CD4-positive, CD25-positive, alpha-beta regulatory T cell (primary cell): Measurements from ENCODE around the gene CRYGC. TPM values are rescaled to one million over a fixed set of nuclear protein-coding genes. Genes with fewer than 3 reads are reported as not detected.
"Not testable (repeated sequence)": the region's sequence is repeated elsewhere in the genome, so short reads cannot be mapped to it uniquely, and the experiment has no call there.

Experiments
- ATAC-seq, 2 donors: fragments of 150-1000 bp; cut with Tn5 transposase; one replicate each; pipeline ENCODE4 v1.10.0; 2021; ENCODE audit warnings: low read depth in 2 of 2, moderate number of reproducible peaks in 2 of 2, moderate library complexity in 1 of 2
- DNase-seq, 3 donors: peaks; one replicate each; pipeline versions ENCODE4 v3.0.0 to v3.0.0-alpha.2; 2012 to 2022; ENCODE audit warnings: mixed read lengths in 1 of 3
- H3K27ac ChIP-seq: one replicate; pipeline ENCODE4 v1.7.0; 2013; ENCODE audit warnings: mild to moderate bottlenecking, low read length; ENCODE audit not compliant: insufficient read depth, poor library complexity, severe bottlenecking
- H3K27me3 ChIP-seq: one replicate; pipeline ENCODE4 v1.7.0; 2013; ENCODE audit warnings: low read length; ENCODE audit not compliant: control insufficient read depth, insufficient read depth
- H3K36me3 ChIP-seq: one replicate; pipeline ENCODE4 v1.7.0; 2013; ENCODE audit warnings: mild to moderate bottlenecking, low read length, moderate library complexity; ENCODE audit not compliant: control insufficient read depth, insufficient read depth
- H3K4me1 ChIP-seq: 2 replicates; pipeline ENCODE4 v1.7.0; 2013; ENCODE audit warnings: mild to moderate bottlenecking, low read length; ENCODE audit not compliant: insufficient read depth, control insufficient read depth, poor library complexity, severe bottlenecking
- H3K4me3 ChIP-seq: one replicate; pipeline ENCODE4 v1.7.0; 2013; ENCODE audit warnings: low read depth, mild to moderate bottlenecking, low read length, moderate library complexity
- H3K9me3 ChIP-seq, 2 experiments: 1 replicate in 1 of 2; 2 replicates in 1 of 2; pipeline ENCODE4 v1.7.0; 2013; ENCODE audit warnings: low read length in 2 of 2, mild to moderate bottlenecking in 1 of 2, moderate library complexity in 1 of 2; ENCODE audit not compliant: control insufficient read depth in 2 of 2
- H3K27ac Mint-ChIP-seq, 3 donors: one replicate each; pipeline ENCODE4 v1.8.0; 2020 to 2022; ENCODE audit warnings: mild to moderate bottlenecking in 3 of 3, mixed read lengths in 3 of 3, moderate library complexity in 2 of 3
- H3K27me3 Mint-ChIP-seq: one replicate; pipeline ENCODE4 v1.8.0; 2022; ENCODE audit warnings: mild to moderate bottlenecking, mixed read lengths
- H3K36me3 Mint-ChIP-seq: one replicate; pipeline ENCODE4 v1.8.0; 2020; ENCODE audit warnings: mixed read lengths
- H3K4me1 Mint-ChIP-seq, 4 donors: one replicate each; pipeline ENCODE4 v1.8.0; 2020 to 2022; ENCODE audit warnings: mixed read lengths in 4 of 4, mild to moderate bottlenecking in 1 of 4
- H3K4me3 Mint-ChIP-seq, 4 donors: one replicate each; pipeline ENCODE4 v1.8.0; 2020 to 2022; ENCODE audit warnings: mild to moderate bottlenecking in 4 of 4, mixed read lengths in 4 of 4, moderate library complexity in 3 of 4
- H3K9me3 Mint-ChIP-seq, 7 donors: one replicate each; pipeline ENCODE4 v1.8.0; 2020 to 2022; ENCODE audit warnings: mixed read lengths in 7 of 7, mild to moderate bottlenecking in 3 of 7, moderate library complexity in 2 of 7
- polyA plus RNA-seq, 4 donors: library from polyadenylated mRNA; unstranded; fragments of 300-500 nt; fragmentation: Illumina TruSeq; gene quantifications; one replicate each; pipeline ENCODE4 v1.2.3, GENCODE V29; 2021
- total RNA-seq: library from RNA; stranded (reverse); gene quantifications from one replicate; pipeline ENCODE4 v1.2.3, GENCODE V29; 2022

The CRYGC gene
- total and polyA plus RNA-seq, 5 donors from 2014 or later: not detected

DNA sequence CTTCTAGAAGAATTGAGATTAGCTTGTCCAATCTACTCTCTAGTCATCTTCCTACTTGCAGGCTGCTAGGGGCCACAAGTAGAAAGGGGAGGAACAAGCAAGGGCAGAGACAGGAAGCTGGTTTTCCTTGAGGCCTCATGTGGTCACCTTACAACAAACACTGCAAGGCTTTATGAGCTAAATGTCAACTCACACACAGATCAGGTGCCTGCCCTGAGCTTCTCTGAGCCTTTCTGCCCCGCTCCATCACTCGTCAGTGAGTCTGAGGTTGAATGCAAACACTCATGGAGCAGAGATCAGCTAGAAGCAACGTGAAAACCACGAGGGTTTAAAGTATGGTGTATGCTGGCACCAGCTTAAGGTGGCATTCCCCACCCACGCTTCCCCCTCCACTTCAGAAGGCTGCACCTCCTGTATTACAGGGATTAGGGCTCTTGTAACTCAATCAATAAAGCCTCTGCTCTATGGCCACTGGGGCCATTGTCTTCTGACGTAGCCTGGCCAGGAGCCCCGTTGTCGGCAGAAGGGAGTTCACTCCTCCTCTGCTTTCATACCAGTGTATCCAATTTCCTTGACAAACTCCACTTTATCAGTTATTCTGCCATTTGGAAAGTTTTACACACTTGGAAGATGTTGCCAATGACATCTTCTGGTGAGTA lies 5.4 kb upstream of the CRYGC start:
- no peak overlapping the region for H3K4me3 Mint-ChIP-seq
- no peak for ATAC-seq

DNA sequence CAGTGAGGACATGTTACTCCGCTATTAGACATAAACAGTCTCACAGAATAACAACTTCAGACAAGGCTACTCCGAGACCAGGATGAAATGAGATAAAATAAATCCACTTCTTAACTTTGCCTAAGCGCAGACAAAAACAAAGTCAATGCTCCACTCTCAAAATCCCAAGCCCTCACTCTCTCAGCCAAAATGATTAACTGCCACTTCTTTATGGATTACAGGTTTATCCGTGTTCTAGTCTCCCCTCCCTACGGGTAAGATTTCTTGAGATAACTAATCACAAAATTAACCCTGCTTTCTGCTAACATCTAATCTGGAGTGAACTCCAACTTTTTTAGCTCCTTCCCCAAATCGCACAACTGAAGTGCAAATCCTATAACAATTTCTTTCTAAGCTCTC lies 1.1 kb upstream of the CRYGC start:
- Mint-ChIP-seq H3K27ac (no peak overlapping the region), H3K27me3 (peaks cover 8% of the 10 kb centered on the region), H3K4me3 (no peak overlapping the region), H3K36me3 (no peaks in the 10 kb centered on the region), H3K4me1 (no peaks in the 10 kb centered on the region), H3K9me3 (peaks cover 0 to 3% (median 0%) of the 10 kb centered on the region in 7 donors)
- Histone ChIP-seq H3K4me1 (no peaks in the 10 kb centered on the region), H3K27ac (no peak overlapping the region), H3K9me3 (no peaks in the 10 kb centered on the region), H3K36me3 (no peaks in the 10 kb centered on the region), H3K27me3 (peaks cover 2% of the 10 kb centered on the region), H3K4me3 (no peak overlapping the region)
- ATAC-seq (no peak), DNase-seq (no peak)

More for the DNA sequence above, 5.4 kb upstream of the CRYGC start:
- Mint-ChIP-seq H3K27me3 (peaks cover 10% of the 10 kb centered on the region), H3K4me1 (no peaks in the 10 kb centered on the region), H3K36me3 (no peaks in the 10 kb centered on the region), H3K27ac (no peak overlapping the region), H3K9me3 (peaks cover 0 to 4% (median 0%) of the 10 kb centered on the region in 7 donors)
- no peaks in the 10 kb centered on the region for H3K9me3 ChIP-seq
- H3K27me3 ChIP-seq: no peaks in the 10 kb centered on the region
- no peaks in the 10 kb centered on the region for H3K4me1 ChIP-seq
- no peaks in the 10 kb centered on the region for H3K36me3 ChIP-seq
- no peak overlapping the region for H3K27ac ChIP-seq
- H3K4me3 ChIP-seq: no peak overlapping the region
- DNase-seq: no peak

DNA sequence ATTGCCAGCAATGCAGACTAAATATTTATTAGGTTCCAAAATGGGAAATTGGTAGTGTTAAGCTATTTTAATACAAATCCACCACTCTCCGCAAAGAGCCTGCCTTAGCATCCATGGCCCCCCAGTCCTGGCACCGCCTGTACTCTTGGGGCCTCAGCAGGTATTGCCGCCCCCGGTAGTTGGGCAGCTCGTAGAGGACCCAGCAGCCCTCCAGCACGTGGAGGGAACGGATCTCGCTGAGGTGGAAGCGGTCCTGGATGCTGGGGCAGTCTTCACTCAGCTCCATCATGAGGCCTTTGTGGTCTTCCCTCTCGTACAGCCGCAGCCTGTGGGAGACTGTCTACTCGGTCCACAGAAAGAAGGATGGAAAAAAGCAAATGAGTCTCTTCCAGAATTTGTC lies 1.5 kb downstream of the CRYGC start:
- no peak for ATAC-seq
- Histone ChIP-seq H3K4me3 (no peak overlapping the region), H3K27me3 (peaks cover 10% of the 10 kb centered on the region), H3K36me3 (no peaks in the 10 kb centered on the region), H3K27ac (no peak overlapping the region), H3K4me1 (no peaks in the 10 kb centered on the region), H3K9me3 (no peaks in the 10 kb centered on the region)
- Mint-ChIP-seq H3K4me3 (no peak overlapping the region), H3K4me1 (peaks cover 0 to 8% (median 3%) of the 10 kb centered on the region in 4 donors), H3K27me3 (peaks cover 26% of the 10 kb centered on the region), H3K36me3 (no peaks in the 10 kb centered on the region), H3K27ac (no peak overlapping the region), H3K9me3 (peaks cover 0 to 7% (median 0%) of the 10 kb centered on the region in 7 donors)
- no peak for DNase-seq

DNA sequence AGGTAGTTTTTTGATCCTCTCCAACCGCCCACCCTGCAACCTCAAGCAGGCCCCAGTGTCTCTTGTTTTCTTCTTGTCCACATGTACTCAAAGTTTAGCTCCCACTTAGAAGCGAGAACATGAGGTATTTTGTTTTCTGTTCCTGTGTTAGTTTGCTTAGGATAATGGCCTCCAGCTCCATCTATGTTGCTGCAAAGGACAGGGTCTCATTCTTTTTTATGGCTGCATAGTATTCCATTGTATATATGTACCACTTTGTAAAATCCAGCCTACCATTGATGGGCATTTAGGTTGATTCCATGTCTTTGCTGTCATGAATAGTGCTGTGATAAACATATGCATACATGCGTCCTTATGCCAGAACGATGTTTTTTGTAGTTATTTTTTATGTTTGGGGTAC lies 2.5 kb downstream of the CRYGC start:
- no peak for ATAC-seq
- Mint-ChIP-seq H3K9me3 (peaks cover 0 to 7% (median 0%) of the 10 kb centered on the region in 7 donors), H3K36me3 (no peaks in the 10 kb centered on the region), H3K27ac (no peak overlapping the region), H3K4me1 (peaks cover 0 to 8% (median 3%) of the 10 kb centered on the region in 4 donors), H3K27me3 (peaks cover 26% of the 10 kb centered on the region), H3K4me3 (no peak overlapping the region)
- no peak overlapping the region for H3K4me3 ChIP-seq
- H3K4me1 ChIP-seq: no peaks in the 10 kb centered on the region
- H3K27ac ChIP-seq: no peak overlapping the region
- peaks cover 10% of the 10 kb centered on the region for H3K27me3 ChIP-seq
- H3K36me3 ChIP-seq: no peaks in the 10 kb centered on the region
- no peaks in the 10 kb centered on the region for H3K9me3 ChIP-seq
- DNase-seq: no peak

GRCh38 chr2:208125251-208125650 lies 4.4 kb downstream of the CRYGC start:
- H3K27ac Mint-ChIP-seq: no peak overlapping the region
- no peak overlapping the region for H3K4me3 Mint-ChIP-seq
- Histone ChIP-seq H3K27ac (no peak overlapping the region), H3K36me3 (no peaks in the 10 kb centered on the region), H3K27me3 (peaks cover 12% of the 10 kb centered on the region), H3K4me1 (no peaks in the 10 kb centered on the region), H3K4me3 (no peak overlapping the region), H3K9me3 (no peaks in the 10 kb centered on the region)
- H3K4me1 Mint-ChIP-seq: peaks cover 0 to 8% (median 3%) of the 10 kb centered on the region in 4 donors
- no peaks in the 10 kb centered on the region for H3K36me3 Mint-ChIP-seq
- H3K9me3 Mint-ChIP-seq: peaks cover 0 to 7% (median 0%) of the 10 kb centered on the region in 7 donors
- peaks cover 26% of the 10 kb centered on the region for H3K27me3 Mint-ChIP-seq
- no peak for DNase-seq
- no peak for ATAC-seq

- H3K36me3 Mint-ChIP-seq, H3K9me3 ChIP-seq, H3K4me3 ChIP-seq, H3K36me3 ChIP-seq, H3K4me1 Mint-ChIP-seq, H3K9me3 Mint-ChIP-seq, H3K27ac Mint-ChIP-seq, H3K27ac ChIP-seq, H3K4me1 ChIP-seq, ATAC-seq, DNase-seq: not testable (repeated sequence)
- H3K4me3 Mint-ChIP-seq: peak within 1 kb of the TSS in 2 of 4 donors; percentile 63 to 77
- peaks cover 12% of the 10 kb centered on the region for H3K27me3 ChIP-seq
- peaks cover 26% of the 10 kb centered on the region for H3K27me3 Mint-ChIP-seq
Measured at GRCh38 chr2:208124013-208124715, 5.5 kb downstream of the CRYGC start, which contains the start of gene CRYGD. CRYGD (minus strand) TSS chr2:208124524; CDS start chr2:208124473, 51 bp downstream.

- ATAC-seq: no peak
- Histone ChIP-seq H3K9me3 (no peaks in the 10 kb centered on the region), H3K36me3 (no peaks in the 10 kb centered on the region), H3K27ac (no peak overlapping the region), H3K4me3 (no peak overlapping the region), H3K27me3 (peaks cover 10% of the 10 kb centered on the region), H3K4me1 (no peaks in the 10 kb centered on the region)
- Mint-ChIP-seq H3K27me3 (peaks cover 22% of the 10 kb centered on the region), H3K4me1 (peaks cover 0 to 8% (median 3%) of the 10 kb centered on the region in 4 donors), H3K4me3 (no peak overlapping the region), H3K9me3 (peaks cover 0 to 7% (median 0%) of the 10 kb centered on the region in 7 donors), H3K36me3 (no peaks in the 10 kb centered on the region), H3K27ac (no peak overlapping the region)
- DNase-seq: no peak
Measured at GRCh38 chr2:208122248-208122647, 7.4 kb downstream of the CRYGC start.
